SJSA1 (cell line): ENCODE results near the gene EIF4G3. TPM values are rescaled to one million over a fixed set of nuclear protein-coding genes. Genes with fewer than 3 reads are reported as not detected.
"Not testable (repeated sequence)": the region's sequence is repeated elsewhere in the genome, so short reads cannot be mapped to it uniquely, and the experiment has no call there.

Source experiments
- DNase-seq, 2 experiments: peaks; one replicate each; pipeline ENCODE4 v3.0.0-alpha.2; 2015 to 2020; ENCODE audit warnings: low spot score in 2 of 2, low read depth in 1 of 2
- H3K27ac ChIP-seq: fragments of 250-450 bp; sonication (Bioruptor Pico); 2 replicates; pipeline ENCODE4 v1.5.1; 2020; ENCODE audit warnings: mild to moderate bottlenecking, moderate library complexity
- H3K27me3 ChIP-seq: fragments of 250-450 bp; sonication (Bioruptor Pico); replicated peaks from 2 replicates; pipeline ENCODE4 v1.5.1; 2020; ENCODE audit warnings: mild to moderate bottlenecking, moderate library complexity
- H3K36me3 ChIP-seq: fragments of 250-450 bp; sonication (Bioruptor Pico); 2 replicates; pipeline ENCODE4 v1.5.1; 2020; ENCODE audit warnings: mild to moderate bottlenecking
- H3K4me1 ChIP-seq: fragments of 250-450 bp; sonication (Bioruptor Pico); replicated peaks from 2 replicates; pipeline ENCODE4 v1.6.1; 2021; ENCODE audit warnings: mild to moderate bottlenecking
- H3K4me3 ChIP-seq: fragments of 250-450 bp; sonication (Bioruptor Pico); 2 replicates; pipeline ENCODE4 v1.5.1; 2020; ENCODE audit warnings: mild to moderate bottlenecking
- H3K9me3 ChIP-seq: fragments of 250-450 bp; sonication (Bioruptor Pico); replicated peaks from 2 replicates; pipeline ENCODE4 v1.5.1; 2020; ENCODE audit warnings: mild to moderate bottlenecking
- total RNA-seq: library from RNA; depleted of rRNA; stranded (reverse); fragments of >200 nt; shearing (Covaris generic); gene quantifications from 2 replicates; pipeline ENCODE4 v1.2.3, GENCODE V29; 2014

The EIF4G3 gene
- total RNA-seq, 1 experiment from 2014 or later: 30.2 TPM

- no peak overlapping the region for H3K4me3 ChIP-seq
- no peaks in the 10 kb centered on the region for H3K27me3 ChIP-seq
- no peak for DNase-seq
- no peaks in the 10 kb centered on the region for H3K9me3 ChIP-seq
- no peaks in the 10 kb centered on the region for H3K4me1 ChIP-seq
- H3K27ac ChIP-seq: no peak overlapping the region
- H3K36me3 ChIP-seq: no peaks in the 10 kb centered on the region
These were observed 148.1 kb downstream of the EIF4G3 start for GRCh38 chr1:21028520-21029145.

GRCh38 chr1:21027805-21028204, 148.9 kb downstream of the EIF4G3 start:
- Histone ChIP-seq H3K4me3 (no peak overlapping the region), H3K9me3 (no peaks in the 10 kb centered on the region), H3K36me3 (no peaks in the 10 kb centered on the region), H3K27me3 (no peaks in the 10 kb centered on the region), H3K27ac (no peak overlapping the region), H3K4me1 (peaks cover 2% of the 10 kb centered on the region)
- DNase-seq: no peak

- H3K9me3 ChIP-seq: no peaks in the 10 kb centered on the region
- no peak overlapping the region for H3K27ac ChIP-seq
- H3K4me3 ChIP-seq: no peak overlapping the region
- DNase-seq: no peak
- peaks cover 22% of the 10 kb centered on the region for H3K4me1 ChIP-seq
- no peaks in the 10 kb centered on the region; the same call in 1 of the 2 replicates for H3K36me3 ChIP-seq
- H3K27me3 ChIP-seq: no peaks in the 10 kb centered on the region
These were observed 151.8 kb downstream of the EIF4G3 start for GRCh38 chr1:21024918-21025317.

- not testable (repeated sequence) for H3K27me3 ChIP-seq, H3K36me3 ChIP-seq, H3K9me3 ChIP-seq, DNase-seq, H3K4me3 ChIP-seq, H3K27ac ChIP-seq
- H3K4me1 ChIP-seq: peaks cover 22% of the 10 kb centered on the region
These were observed 152.4 kb downstream of the EIF4G3 start for GRCh38 chr1:21024136-21024896.

GRCh38 chr1:21022279-21023040, 154.2 kb downstream of the EIF4G3 start:
- Histone ChIP-seq H3K4me3 (no peak overlapping the region), H3K9me3 (no peaks in the 10 kb centered on the region), H3K27ac (peak overlapping the region; percentile 92), H3K27me3 (no peaks in the 10 kb centered on the region), H3K4me1 (peaks cover 22% of the 10 kb centered on the region), H3K36me3 (no peaks in the 10 kb centered on the region; the same call in 1 of the 2 replicates)
- DNase-seq: peak; percentile 82 to 91

- peak in 1 of 2 experiments; percentile 8 for DNase-seq
- H3K36me3 ChIP-seq: no peaks in the 10 kb centered on the region; the same call in 1 of the 2 replicates
- peaks cover 22% of the 10 kb centered on the region for H3K4me1 ChIP-seq
- no peaks in the 10 kb centered on the region for H3K27me3 ChIP-seq
- no peak overlapping the region for H3K27ac ChIP-seq
- no peaks in the 10 kb centered on the region for H3K9me3 ChIP-seq
- no peak overlapping the region for H3K4me3 ChIP-seq
These were observed 155.4 kb downstream of the EIF4G3 start for GRCh38 chr1:21021311-21021710.

- Histone ChIP-seq H3K36me3 (no peaks in the 10 kb centered on the region; the same call in 1 of the 2 replicates), H3K9me3 (no peaks in the 10 kb centered on the region), H3K27ac (no peak overlapping the region), H3K4me1 (peaks cover 22% of the 10 kb centered on the region), H3K27me3 (no peaks in the 10 kb centered on the region), H3K4me3 (no peak overlapping the region)
- no peak for DNase-seq
These were observed 156.5 kb downstream of the EIF4G3 start for GRCh38 chr1:21020151-21020550.

- H3K4me3 ChIP-seq: no peak overlapping the region
- no peaks in the 10 kb centered on the region for H3K9me3 ChIP-seq
- DNase-seq: no peak
- peaks cover 22% of the 10 kb centered on the region for H3K4me1 ChIP-seq
- H3K27me3 ChIP-seq: no peaks in the 10 kb centered on the region
- H3K27ac ChIP-seq: no peak overlapping the region
- H3K36me3 ChIP-seq: no peaks in the 10 kb centered on the region; the same call in 1 of the 2 replicates
These were observed 158.0 kb downstream of the EIF4G3 start for GRCh38 chr1:21018673-21019072.

- no peaks in the 10 kb centered on the region for H3K36me3 ChIP-seq
- no peak overlapping the region for H3K27ac ChIP-seq
- no peaks in the 10 kb centered on the region for H3K9me3 ChIP-seq
- H3K4me3 ChIP-seq: no peak overlapping the region
- no peaks in the 10 kb centered on the region for H3K4me1 ChIP-seq
- no peaks in the 10 kb centered on the region for H3K27me3 ChIP-seq
- DNase-seq: no peak
These were observed 163.2 kb downstream of the EIF4G3 start for GRCh38 chr1:21013510-21013909.

- H3K27ac ChIP-seq: no peak overlapping the region
- no peaks in the 10 kb centered on the region for H3K36me3 ChIP-seq
- H3K9me3 ChIP-seq: no peaks in the 10 kb centered on the region
- no peaks in the 10 kb centered on the region for H3K27me3 ChIP-seq
- DNase-seq: no peak
- no peaks in the 10 kb centered on the region for H3K4me1 ChIP-seq
- H3K4me3 ChIP-seq: no peak overlapping the region
These were observed 163.8 kb downstream of the EIF4G3 start for GRCh38 chr1:21012937-21013336.

- Histone ChIP-seq H3K27me3 (no peaks in the 10 kb centered on the region), H3K36me3 (no peaks in the 10 kb centered on the region), H3K27ac (no peak overlapping the region), H3K9me3 (no peaks in the 10 kb centered on the region), H3K4me1 (no peaks in the 10 kb centered on the region), H3K4me3 (no peak overlapping the region)
- no peak for DNase-seq
These were observed 168.8 kb downstream of the EIF4G3 start for GRCh38 chr1:21007876-21008275.

GRCh38 chr1:21005466-21006239, 171.0 kb downstream of the EIF4G3 start:
- no peak for DNase-seq
- H3K27ac ChIP-seq: no peak overlapping the region
- H3K4me3 ChIP-seq: no peak overlapping the region
- H3K27me3 ChIP-seq: no peaks in the 10 kb centered on the region
- H3K36me3 ChIP-seq: no peaks in the 10 kb centered on the region
- no peaks in the 10 kb centered on the region for H3K4me1 ChIP-seq
- H3K9me3 ChIP-seq: no peaks in the 10 kb centered on the region

GRCh38 chr1:21003281-21004045, 173.2 kb downstream of the EIF4G3 start:
- no peak for DNase-seq
- Histone ChIP-seq H3K36me3 (no peaks in the 10 kb centered on the region), H3K9me3 (no peaks in the 10 kb centered on the region), H3K4me1 (no peaks in the 10 kb centered on the region), H3K4me3 (no peak overlapping the region), H3K27ac (no peak overlapping the region), H3K27me3 (no peaks in the 10 kb centered on the region)
